A673 (cell line): ENCODE results near the gene CA6. TPM values are rescaled to one million over a fixed set of nuclear protein-coding genes. Genes with fewer than 3 reads are reported as not detected.

Experiments used
- BruUV-seq: library from RNA; stranded (reverse); fragments of 400-500 nt; replicated peaks from 2 replicates; lab custom pipeline; 2021; lab: Mats Ljungman, UMichigan
- CTCF ChIA-PET: fragments of 300-600 bp; sonication (Branson Sonifier 250); formaldehyde crosslinking; loops from one replicate; lab custom pipeline; 2022; ENCODE audit warnings: antibody characterized with exemption; lab: Charles Lee
- POLR2A ChIA-PET: fragments of 300-600 bp; sonication (Branson Sonifier 250); formaldehyde crosslinking; loops from one replicate; lab custom pipeline; 2022; ENCODE audit warnings: antibody characterized with exemption; ENCODE audit not compliant: low non-redundant PET; lab: Charles Lee
- DNase-seq: peaks from one replicate; pipeline ENCODE4 v3.0.0-alpha.2; 2015; ENCODE audit warnings: low spot score
- H3K27ac ChIP-seq: fragments of 200-600 bp; sonication (generic); 2 replicates; pipeline ENCODE4 v1.5.1; 2016; ENCODE audit warnings: mixed run types, low read depth, mild to moderate bottlenecking, mixed read lengths, antibody characterized with exemption, low read length; ENCODE audit not compliant: poor library complexity, severe bottlenecking
- H3K27me3 ChIP-seq: fragments of 200-600 bp; sonication (generic); replicated peaks from 2 replicates; pipeline ENCODE4 v1.6.1; 2017; ENCODE audit warnings: mixed run types, low read depth, mild to moderate bottlenecking, mixed read lengths, antibody characterized with exemption, low read length; ENCODE audit not compliant: insufficient read depth, poor library complexity
- H3K36me3 ChIP-seq: fragments of 200-600 bp; sonication (generic); 2 replicates; pipeline ENCODE4 v1.6.1; 2016; ENCODE audit warnings: mixed run types, mild to moderate bottlenecking, mixed read lengths, antibody characterized with exemption, low read length; ENCODE audit not compliant: insufficient read depth, poor library complexity, severe bottlenecking
- H3K4me1 ChIP-seq: fragments of 200-600 bp; sonication (generic); 2 replicates; pipeline ENCODE4 v1.6.1; 2017; ENCODE audit warnings: mixed run types, mild to moderate bottlenecking, mixed read lengths, antibody characterized with exemption, low read length; ENCODE audit not compliant: insufficient read depth, poor library complexity, severe bottlenecking
- H3K4me3 ChIP-seq: fragments of 200-600 bp; sonication (generic); 2 replicates; pipeline ENCODE4 v1.5.1; 2016; ENCODE audit warnings: low read depth, mixed run types, mild to moderate bottlenecking, mixed read lengths, low read length; ENCODE audit not compliant: poor library complexity, severe bottlenecking
- H3K9me3 ChIP-seq: fragments of 200-600 bp; sonication (generic); 2 replicates; pipeline ENCODE4 v1.6.1; 2016; ENCODE audit warnings: mixed run types, low read depth, mild to moderate bottlenecking, mixed read lengths, antibody characterized with exemption, low read length; ENCODE audit not compliant: poor library complexity, severe bottlenecking
- EZH2 ChIP-seq: fragments of 200-600 bp; sonication (generic); IDR thresholded peaks from 2 replicates; pipeline ENCODE4 v1.6.1; 2017; ENCODE audit warnings: borderline replicate concordance, low read depth, mild to moderate bottlenecking, mixed read lengths, antibody characterized with exemption, low read length; ENCODE audit not compliant: poor library complexity, severe bottlenecking
- intact Hi-C: fragments of 100-400 bp; cut with micrococcal nuclease; formaldehyde crosslinking; loops from one replicate; pipeline ENCODE4 v1.10.0; 2022; ENCODE audit not compliant: unreplicated experiment
- total RNA-seq: library from RNA; stranded (reverse); gene quantifications from 2 replicates; pipeline ENCODE4 v1.2.3, GENCODE V29; 2021
- TF ChIP-seq, protein P1 (sequence below): fragments of 300-800, 200-600 bp; sonication (generic); conservative IDR thresholded peaks from 2 replicates; pipeline ENCODE4 v1.5.1; 2017; ENCODE audit warnings: low read depth, mild to moderate bottlenecking, antibody characterized with exemption, low read length, moderate library complexity, mixed read lengths

Gene CA6
- total RNA-seq, 1 experiment from 2014 or later: not detected

DNA sequence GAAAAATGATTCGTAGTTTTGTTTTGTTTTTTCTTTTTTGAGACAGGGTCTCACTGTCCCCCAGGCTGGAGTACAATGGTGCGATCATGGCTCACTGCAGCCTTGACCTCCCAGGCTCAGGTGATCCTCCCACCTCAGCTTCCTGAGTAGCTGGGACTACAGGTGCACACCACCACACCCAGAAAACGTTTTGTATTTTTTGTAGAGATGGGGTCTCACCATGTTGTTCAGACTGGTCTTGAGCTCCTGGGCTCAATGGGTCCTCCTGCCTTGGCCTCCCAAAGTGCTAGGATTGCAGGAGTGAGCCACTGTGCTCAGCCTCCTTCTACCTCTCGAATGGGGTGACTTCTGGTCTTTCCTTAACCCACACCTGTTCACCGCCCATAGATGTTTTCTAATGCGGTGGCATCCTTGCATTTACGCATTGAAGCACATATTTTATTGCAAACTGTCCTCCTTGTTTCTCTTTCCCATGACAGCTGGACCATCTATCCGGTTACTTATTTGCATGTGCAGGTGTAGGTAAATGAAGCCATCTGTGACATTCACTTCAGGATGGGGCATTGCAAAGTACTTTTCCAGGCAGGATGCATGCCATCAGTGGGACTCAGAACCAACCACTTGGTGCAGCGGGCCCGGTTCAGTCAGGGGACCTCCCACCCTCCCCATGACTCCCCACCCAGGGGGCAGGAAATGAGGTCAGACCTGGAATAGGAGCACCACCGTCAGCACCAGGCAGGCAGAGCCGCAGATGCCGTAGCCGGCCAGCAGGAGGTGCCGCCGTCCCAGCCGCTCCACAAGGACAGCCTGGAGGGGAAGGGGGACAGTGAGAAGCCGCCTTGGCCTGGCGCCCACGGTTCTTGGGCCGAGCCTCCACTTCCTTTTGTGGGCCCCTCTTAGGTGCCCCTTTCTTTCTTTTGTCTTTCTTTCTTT lies 64.0 kb downstream of the CA6 start:
- peak; percentile 46 for DNase-seq
- POLR2A ChIA-PET: no interaction called here
- no TSS peak for BruUV-seq
- Histone ChIP-seq H3K4me1 (no peaks in the 10 kb centered on the region), H3K27me3 (no peaks in the 10 kb centered on the region), H3K9me3 (no peaks in the 10 kb centered on the region), H3K27ac (no peak overlapping the region), H3K36me3 (no peaks in the 10 kb centered on the region), H3K4me3 (no peak overlapping the region)
- CTCF ChIA-PET: no interaction called here
- TF ChIP-seq, protein P1, sequence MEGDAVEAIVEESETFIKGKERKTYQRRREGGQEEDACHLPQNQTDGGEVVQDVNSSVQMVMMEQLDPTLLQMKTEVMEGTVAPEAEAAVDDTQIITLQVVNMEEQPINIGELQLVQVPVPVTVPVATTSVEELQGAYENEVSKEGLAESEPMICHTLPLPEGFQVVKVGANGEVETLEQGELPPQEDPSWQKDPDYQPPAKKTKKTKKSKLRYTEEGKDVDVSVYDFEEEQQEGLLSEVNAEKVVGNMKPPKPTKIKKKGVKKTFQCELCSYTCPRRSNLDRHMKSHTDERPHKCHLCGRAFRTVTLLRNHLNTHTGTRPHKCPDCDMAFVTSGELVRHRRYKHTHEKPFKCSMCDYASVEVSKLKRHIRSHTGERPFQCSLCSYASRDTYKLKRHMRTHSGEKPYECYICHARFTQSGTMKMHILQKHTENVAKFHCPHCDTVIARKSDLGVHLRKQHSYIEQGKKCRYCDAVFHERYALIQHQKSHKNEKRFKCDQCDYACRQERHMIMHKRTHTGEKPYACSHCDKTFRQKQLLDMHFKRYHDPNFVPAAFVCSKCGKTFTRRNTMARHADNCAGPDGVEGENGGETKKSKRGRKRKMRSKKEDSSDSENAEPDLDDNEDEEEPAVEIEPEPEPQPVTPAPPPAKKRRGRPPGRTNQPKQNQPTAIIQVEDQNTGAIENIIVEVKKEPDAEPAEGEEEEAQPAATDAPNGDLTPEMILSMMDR: peak; percentile 67
- no peak for TF ChIP-seq EZH2
- intact Hi-C loops: loop anchor here (5.0 kb wide), 2 partner anchors 92 to 93 kb away; no protein-coding TSS in a partner anchor

DNA sequence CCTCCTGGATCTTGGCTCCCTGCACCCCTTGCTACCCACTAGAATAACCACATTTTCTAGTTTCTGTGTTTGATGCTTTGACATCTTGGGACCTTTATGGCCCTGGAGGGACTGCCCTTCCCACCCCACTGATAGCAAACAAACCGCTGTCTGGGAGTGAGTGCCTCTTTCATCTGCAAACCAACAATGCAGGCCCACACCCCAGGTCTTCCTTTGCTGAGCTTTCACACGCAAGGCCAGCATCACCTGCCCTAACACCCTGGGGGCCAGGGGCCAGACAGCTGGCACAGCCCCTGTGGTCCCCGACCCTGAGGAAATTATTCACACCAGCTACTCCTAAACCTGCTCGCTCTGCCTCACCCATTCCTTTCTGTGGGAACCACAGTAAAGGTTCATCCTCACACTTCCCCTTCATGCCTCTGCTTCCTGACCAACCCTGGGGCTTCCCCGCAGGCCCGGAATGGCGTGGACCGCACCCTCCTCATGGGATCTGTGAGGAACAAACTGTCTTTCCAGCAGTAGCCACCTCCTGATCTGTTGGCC lies 65.2 kb downstream of the CA6 start:
- Histone ChIP-seq H3K4me3 (no peak overlapping the region), H3K9me3 (no peaks in the 10 kb centered on the region), H3K27ac (no peak overlapping the region), H3K4me1 (no peaks in the 10 kb centered on the region), H3K36me3 (no peaks in the 10 kb centered on the region), H3K27me3 (no peaks in the 10 kb centered on the region)
- no peak for TF ChIP-seq EZH2
- TF ChIP-seq, protein P1: no peak
- ChIA-PET POLR2A (no interaction called here), CTCF (no interaction called here)
- BruUV-seq: no TSS peak
- no peak for DNase-seq
- intact Hi-C loops: no loop called here

DNA sequence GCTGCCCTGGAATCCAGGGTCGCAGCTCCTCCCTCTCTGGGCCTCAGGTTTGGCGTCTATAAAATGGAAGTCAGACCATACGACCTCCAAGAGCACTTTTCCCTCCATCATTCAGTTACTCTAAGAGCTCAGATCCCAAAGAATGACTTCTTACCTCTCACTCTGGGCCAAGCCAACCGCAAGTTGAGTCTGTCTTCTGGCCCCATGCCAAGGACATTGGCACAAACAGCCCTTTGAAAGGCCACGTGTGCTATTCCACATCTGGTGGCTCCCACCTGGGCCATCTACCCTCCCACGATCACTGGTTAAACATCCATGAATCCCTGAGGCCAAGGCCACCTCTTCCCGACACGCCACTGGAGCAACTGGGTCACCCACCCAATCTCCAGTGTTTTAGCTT lies 68.2 kb downstream of the CA6 start:
- no peak for TF ChIP-seq EZH2
- TF ChIP-seq, protein P1: no peak
- Histone ChIP-seq H3K4me3 (no peak overlapping the region), H3K27me3 (no peaks in the 10 kb centered on the region), H3K36me3 (no peaks in the 10 kb centered on the region), H3K9me3 (no peaks in the 10 kb centered on the region), H3K4me1 (no peaks in the 10 kb centered on the region), H3K27ac (no peak overlapping the region)
- no TSS peak for BruUV-seq
- POLR2A ChIA-PET: no interaction called here
- CTCF ChIA-PET: interaction anchor here (2.2 kb wide), 1 partner anchor 9 kb away, joined by 11 read pairs; no protein-coding TSS in a partner anchor
- no peak for DNase-seq
- intact Hi-C loops: no loop called here
